ENCODE data around the gene GRAMD2B. TPM values are rescaled to one million over a fixed set of nuclear protein-coding genes. Genes with fewer than 3 reads are reported as not detected.

Gene GRAMD2B
- total RNA-seq, 1 donor from 2014 or later = 13.7 TPM

DNA sequence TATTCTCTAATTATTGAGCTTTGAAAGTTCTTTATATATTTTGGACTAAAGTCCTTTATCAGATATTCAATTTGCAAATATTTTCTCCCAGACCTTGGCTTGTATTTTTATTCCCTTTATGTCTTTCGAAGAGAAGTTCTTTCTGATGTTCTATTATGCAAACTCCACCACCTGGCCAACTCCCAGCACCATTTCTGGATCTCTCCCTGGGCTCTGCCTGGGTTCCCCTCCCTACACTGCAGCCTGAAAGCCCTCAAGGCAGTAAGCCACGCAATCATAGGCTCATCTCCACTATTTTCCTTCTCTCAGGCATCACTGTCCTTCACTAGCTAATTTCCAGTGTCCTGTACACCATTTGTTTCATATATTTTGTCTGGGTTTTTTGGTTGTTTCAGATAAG is 76.1 kb downstream of the GRAMD2B start:
- no peak overlapping the region for H3K4me3 ChIP-seq
- H3K27me3 ChIP-seq (ENCODE audit: low read depth) = no peaks in the 10 kb centered on the region
- intact Hi-C loops (cut with DNase I) = no loop called here
- no peak for ATAC-seq
- TF ChIP-seq, protein P1, sequence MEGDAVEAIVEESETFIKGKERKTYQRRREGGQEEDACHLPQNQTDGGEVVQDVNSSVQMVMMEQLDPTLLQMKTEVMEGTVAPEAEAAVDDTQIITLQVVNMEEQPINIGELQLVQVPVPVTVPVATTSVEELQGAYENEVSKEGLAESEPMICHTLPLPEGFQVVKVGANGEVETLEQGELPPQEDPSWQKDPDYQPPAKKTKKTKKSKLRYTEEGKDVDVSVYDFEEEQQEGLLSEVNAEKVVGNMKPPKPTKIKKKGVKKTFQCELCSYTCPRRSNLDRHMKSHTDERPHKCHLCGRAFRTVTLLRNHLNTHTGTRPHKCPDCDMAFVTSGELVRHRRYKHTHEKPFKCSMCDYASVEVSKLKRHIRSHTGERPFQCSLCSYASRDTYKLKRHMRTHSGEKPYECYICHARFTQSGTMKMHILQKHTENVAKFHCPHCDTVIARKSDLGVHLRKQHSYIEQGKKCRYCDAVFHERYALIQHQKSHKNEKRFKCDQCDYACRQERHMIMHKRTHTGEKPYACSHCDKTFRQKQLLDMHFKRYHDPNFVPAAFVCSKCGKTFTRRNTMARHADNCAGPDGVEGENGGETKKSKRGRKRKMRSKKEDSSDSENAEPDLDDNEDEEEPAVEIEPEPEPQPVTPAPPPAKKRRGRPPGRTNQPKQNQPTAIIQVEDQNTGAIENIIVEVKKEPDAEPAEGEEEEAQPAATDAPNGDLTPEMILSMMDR (IDR thresholded peaks at IDR 0.05) = no peak
- H3K9me3 ChIP-seq = no peaks in the 10 kb centered on the region
- peak overlapping the region; percentile 38 for H3K27ac ChIP-seq
- DNase-seq = no peak
- peaks cover 19% of the 10 kb centered on the region for H3K4me1 ChIP-seq
- H3K36me3 ChIP-seq = peaks cover 5% of the 10 kb centered on the region

DNA sequence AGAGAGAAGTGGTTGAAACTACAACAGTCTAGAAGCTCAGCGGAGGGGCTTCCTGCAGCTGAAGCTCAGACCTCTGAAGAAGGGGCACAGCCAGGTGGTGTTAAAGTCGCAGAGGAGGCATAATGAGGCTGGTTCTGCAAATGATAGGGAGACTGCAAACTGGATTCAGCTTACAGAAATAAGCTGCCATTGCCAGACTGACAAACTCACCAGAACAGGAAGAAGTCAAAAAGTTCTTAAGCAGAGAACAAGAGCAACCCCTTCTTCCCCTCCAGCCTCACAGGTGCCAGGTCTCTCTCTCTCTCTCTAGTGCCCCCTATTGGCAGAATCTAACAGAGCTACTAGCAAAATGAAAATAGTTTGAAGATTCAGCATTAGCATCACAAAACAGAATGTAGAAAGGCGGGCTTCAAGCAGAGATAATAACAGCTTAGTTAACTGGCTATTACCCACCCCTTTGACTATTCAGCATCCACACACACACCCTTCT is 76.7 kb downstream of the GRAMD2B start:
- no peaks in the 10 kb centered on the region for H3K9me3 ChIP-seq
- intact Hi-C loops (cut with DNase I) = no loop called here
- H3K27ac ChIP-seq = peak overlapping the region; percentile 38
- DNase-seq (no peak), ATAC-seq (no peak)
- H3K27me3 ChIP-seq (ENCODE audit: low read depth) = no peaks in the 10 kb centered on the region
- H3K4me1 ChIP-seq = peaks cover 21% of the 10 kb centered on the region
- no peaks in the 10 kb centered on the region for H3K36me3 ChIP-seq
- TF ChIP-seq, protein P1 (IDR thresholded peaks at IDR 0.05) = peak; percentile 47
- H3K4me3 ChIP-seq = no peak overlapping the region

DNA sequence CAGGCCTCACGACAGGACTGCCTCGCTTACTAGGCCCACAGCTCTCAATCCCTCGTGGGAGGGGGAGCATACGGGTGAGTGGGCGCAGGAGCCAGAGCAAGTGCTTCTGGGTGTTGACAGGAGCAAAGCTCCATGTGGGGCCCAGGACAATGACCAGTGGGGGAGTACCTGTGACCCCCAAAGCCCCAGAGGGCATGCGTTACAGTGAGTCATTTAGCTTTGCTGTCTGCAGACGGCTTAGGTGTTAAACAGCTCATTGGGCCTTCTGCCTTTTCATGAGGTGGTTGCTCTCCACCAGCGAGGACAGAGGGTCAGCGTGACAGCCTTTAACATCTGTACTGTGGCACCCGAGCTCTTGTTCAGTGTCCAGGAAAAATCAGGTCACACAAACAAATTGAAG is 78.2 kb downstream of the GRAMD2B start:
- H3K4me1 ChIP-seq = peaks cover 21% of the 10 kb centered on the region
- intact Hi-C loops (cut with DNase I) = no loop called here
- no peak for DNase-seq
- no peak overlapping the region for H3K27ac ChIP-seq
- H3K27me3 ChIP-seq (ENCODE audit: low read depth) = no peaks in the 10 kb centered on the region
- no peak overlapping the region for H3K4me3 ChIP-seq
- TF ChIP-seq, protein P1 (IDR thresholded peaks at IDR 0.05) = no peak
- ATAC-seq = no peak
- no peaks in the 10 kb centered on the region for H3K9me3 ChIP-seq
- H3K36me3 ChIP-seq = no peaks in the 10 kb centered on the region

DNA sequence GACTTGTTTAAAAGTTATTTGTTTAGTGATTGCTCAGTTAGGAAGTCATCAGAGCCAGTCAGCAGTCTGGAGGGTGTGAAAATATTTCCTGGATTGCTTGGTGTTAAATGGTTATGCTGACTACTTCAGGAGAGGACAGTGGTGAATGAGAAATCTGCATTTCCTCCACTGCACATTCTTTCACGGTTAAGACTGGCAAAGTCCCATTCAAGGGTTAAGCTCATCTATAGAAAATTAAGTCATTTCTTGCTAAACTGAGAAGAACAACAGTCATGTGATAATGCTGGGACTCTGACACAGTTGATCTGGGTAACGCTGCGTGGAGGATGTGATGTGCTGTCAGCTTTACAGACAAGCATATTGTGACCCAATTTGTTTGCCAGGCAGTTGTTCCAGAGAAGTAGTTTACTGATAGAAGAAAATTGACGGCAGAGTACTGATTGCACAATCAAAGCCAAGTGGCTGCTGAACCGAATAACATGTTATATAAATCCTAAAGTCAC is 80.4 kb downstream of the GRAMD2B start:
- peak overlapping the region; percentile 25 for H3K27ac ChIP-seq
- H3K36me3 ChIP-seq = no peaks in the 10 kb centered on the region
- no peak for DNase-seq
- peak; percentile 71 to 83 for ATAC-seq
- TF ChIP-seq, protein P1 (IDR thresholded peaks at IDR 0.05) = no peak
- H3K9me3 ChIP-seq = no peaks in the 10 kb centered on the region
- no peak overlapping the region for H3K4me3 ChIP-seq
- no peaks in the 10 kb centered on the region for H3K27me3 ChIP-seq (ENCODE audit: low read depth)
- H3K4me1 ChIP-seq = peaks cover 27% of the 10 kb centered on the region
- intact Hi-C loops (cut with DNase I) = no loop called here

DNA sequence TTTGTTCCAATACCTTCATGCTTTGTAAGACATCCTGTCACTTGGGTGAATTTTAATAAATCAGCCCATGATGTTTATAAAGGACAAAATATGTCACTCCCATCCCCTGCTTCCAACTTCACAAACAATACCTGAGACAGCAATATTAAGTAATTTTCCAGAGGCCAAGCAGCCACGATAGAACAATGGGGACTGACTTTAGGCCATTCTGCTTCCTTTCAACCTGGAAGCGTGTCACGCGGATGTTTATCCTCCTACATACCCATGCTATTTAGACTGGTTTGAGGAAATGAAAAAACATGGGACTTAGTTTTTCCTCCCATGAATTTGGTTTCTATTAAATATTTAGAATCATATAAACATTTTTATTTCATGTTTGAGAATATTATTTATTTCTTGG is 82.9 kb downstream of the GRAMD2B start:
- TF ChIP-seq, protein P1 (IDR thresholded peaks at IDR 0.05) = no peak
- intact Hi-C loops (cut with DNase I) = no loop called here
- peak overlapping the region; percentile 41 for H3K27ac ChIP-seq
- peaks cover 28% of the 10 kb centered on the region for H3K4me1 ChIP-seq
- H3K27me3 ChIP-seq (ENCODE audit: low read depth) = no peaks in the 10 kb centered on the region
- ATAC-seq (no peak), DNase-seq (no peak)
- H3K4me3 ChIP-seq = no peak overlapping the region
- H3K36me3 ChIP-seq = no peaks in the 10 kb centered on the region
- no peaks in the 10 kb centered on the region for H3K9me3 ChIP-seq

All from lower lobe of right lung (tissue), 2 donors.